ENCODE data around the gene MED15. TPM values are rescaled to one million over a fixed set of nuclear protein-coding genes. Genes with fewer than 3 reads are reported as not detected.
A peak's percentile ranks its signal among the peaks of the same experiment; 100 is the strongest.

MED15 gene
- total RNA-seq, 3 donors from 2014 or later (not counting 1 experiment from before 2014, with no cell fraction given): 269 to 291 (median 270) TPM

DNA sequence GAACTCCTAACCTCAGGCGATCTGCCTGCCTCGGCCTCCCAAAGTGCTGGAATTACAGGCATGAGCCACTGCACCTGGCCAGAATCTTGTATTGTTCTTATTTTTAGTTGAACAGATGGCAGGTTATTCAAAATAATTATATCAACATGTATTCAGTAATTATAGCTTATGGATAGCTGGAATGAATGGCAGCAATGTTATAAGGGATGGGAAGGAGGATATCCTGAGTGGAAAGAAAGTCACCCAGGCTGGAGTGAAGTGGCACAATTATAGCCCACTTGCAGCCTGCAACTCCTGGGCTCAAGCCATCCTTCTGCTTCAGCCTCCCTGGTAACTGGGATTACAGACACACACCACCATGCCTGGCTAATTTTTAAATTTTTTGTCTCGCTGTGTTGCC, 88.1 kb downstream of the MED15 start:
- intact Hi-C loops (cut with micrococcal nuclease): no loop called here
- Mint-ChIP-seq H3K9me3 (no peaks in the 10 kb centered on the region), H3K27me3 (ENCODE audit: low read depth in 2 of 2) (no peaks in the 10 kb centered on the region), H3K4me1 (peaks cover 6 to 10% of the 10 kb centered on the region in 2 donors), H3K27ac (no peak overlapping the region), H3K36me3 (no peaks in the 10 kb centered on the region), H3K4me3 (no peak overlapping the region)
- TF ChIP-seq CTCF (IDR thresholded peaks at IDR 0.05): no peak
- H3K27ac ChIP-seq (ENCODE audit: low read length): no peak overlapping the region
- no peaks in the 10 kb centered on the region for H3K36me3 ChIP-seq (ENCODE audit: control insufficient read depth, insufficient read depth, low read length)
- H3K27me3 ChIP-seq (ENCODE audit: control insufficient read depth, insufficient read depth, low read length): no peaks in the 10 kb centered on the region
- peaks cover 1% of the 10 kb centered on the region for H3K4me1 ChIP-seq (ENCODE audit: control insufficient read depth, insufficient read depth, low read length)
- H3K4me3 ChIP-seq (ENCODE audit: low read length): no peak overlapping the region
- WGBS (ENCODE audit: insufficient coverage): 92% methylated on average over 3 of the region's 3 CpGs
- H3K9me3 ChIP-seq (ENCODE audit: control insufficient read depth, insufficient read depth, low read length): no peaks in the 10 kb centered on the region
- ATAC-seq (no peak), DNase-seq (no peak)

- no peaks in the 10 kb centered on the region for H3K27me3 Mint-ChIP-seq (ENCODE audit: low read depth in 2 of 2)
- H3K27ac ChIP-seq (ENCODE audit: low read length): no peak overlapping the region
- 74% methylated on average over 2 of the region's 5 CpGs for WGBS (ENCODE audit: insufficient coverage)
- intact Hi-C loops (cut with micrococcal nuclease): no loop called here
- H3K27me3 ChIP-seq (ENCODE audit: control insufficient read depth, insufficient read depth, low read length): no peaks in the 10 kb centered on the region
- H3K36me3 ChIP-seq (ENCODE audit: control insufficient read depth, insufficient read depth, low read length): no peaks in the 10 kb centered on the region
- H3K4me3 Mint-ChIP-seq: no peak overlapping the region
- H3K27ac Mint-ChIP-seq: no peak overlapping the region
- TF ChIP-seq CTCF (IDR thresholded peaks at IDR 0.05): no peak
- no peak overlapping the region for H3K4me3 ChIP-seq (ENCODE audit: low read length)
- H3K4me1 ChIP-seq (ENCODE audit: control insufficient read depth, insufficient read depth, low read length): peaks cover 6% of the 10 kb centered on the region
- DNase-seq: no peak
- peaks cover 8 to 17% of the 10 kb centered on the region in 2 donors for H3K4me1 Mint-ChIP-seq
- no peaks in the 10 kb centered on the region for H3K9me3 Mint-ChIP-seq
- no peaks in the 10 kb centered on the region for H3K9me3 ChIP-seq (ENCODE audit: control insufficient read depth, insufficient read depth, low read length)
- ATAC-seq: no peak
- no peaks in the 10 kb centered on the region for H3K36me3 Mint-ChIP-seq
Observed at GRCh38 chr22:20599117-20599516, 91.7 kb downstream of the MED15 start.

- Mint-ChIP-seq H3K4me3 (no peak overlapping the region), H3K27me3 (ENCODE audit: low read depth in 2 of 2) (no peaks in the 10 kb centered on the region), H3K36me3 (no peaks in the 10 kb centered on the region), H3K27ac (peak overlapping the region in 1 of 2 donors; percentile 67), H3K9me3 (no peaks in the 10 kb centered on the region), H3K4me1 (peaks cover 7 to 17% of the 10 kb centered on the region in 2 donors)
- no peak for DNase-seq
- Histone ChIP-seq H3K27ac (ENCODE audit: low read length) (no peak overlapping the region), H3K36me3 (ENCODE audit: control insufficient read depth, insufficient read depth, low read length) (no peaks in the 10 kb centered on the region), H3K4me3 (ENCODE audit: low read length) (no peak overlapping the region), H3K9me3 (ENCODE audit: control insufficient read depth, insufficient read depth, low read length) (no peaks in the 10 kb centered on the region), H3K27me3 (ENCODE audit: control insufficient read depth, insufficient read depth, low read length) (no peaks in the 10 kb centered on the region), H3K4me1 (ENCODE audit: control insufficient read depth, insufficient read depth, low read length) (peaks cover 6% of the 10 kb centered on the region)
- no peak for TF ChIP-seq CTCF (IDR thresholded peaks at IDR 0.05)
- WGBS (ENCODE audit: insufficient coverage): 96% methylated on average over 8 of the region's 8 CpGs
- intact Hi-C loops (cut with micrococcal nuclease): no loop called here
- ATAC-seq: no peak
Observed at GRCh38 chr22:20600137-20600673, 92.8 kb downstream of the MED15 start.

DNA sequence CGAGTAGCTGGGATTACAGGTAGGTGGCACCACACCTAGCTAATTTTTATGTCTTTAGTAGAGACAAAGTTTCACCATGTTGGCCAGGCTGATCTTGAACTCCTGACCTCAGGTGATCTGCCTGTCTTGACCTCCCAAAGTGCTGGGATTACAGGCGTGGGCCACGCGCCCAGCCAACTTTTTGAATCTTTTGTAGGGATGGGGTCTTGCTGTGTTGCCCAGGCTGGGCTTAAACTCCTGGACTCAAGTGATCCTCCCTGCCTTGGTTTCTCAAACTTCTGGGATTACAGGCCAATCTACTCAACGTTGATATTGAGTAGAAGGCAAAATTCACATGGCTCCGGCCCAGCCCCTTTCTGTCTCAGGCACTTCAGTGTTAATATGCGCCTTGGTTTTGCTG, 93.9 kb downstream of the MED15 start:
- H3K27me3 ChIP-seq (ENCODE audit: control insufficient read depth, insufficient read depth, low read length): no peaks in the 10 kb centered on the region
- peaks cover 8 to 26% of the 10 kb centered on the region in 2 donors for H3K4me1 Mint-ChIP-seq
- no peaks in the 10 kb centered on the region for H3K36me3 ChIP-seq (ENCODE audit: control insufficient read depth, insufficient read depth, low read length)
- no peaks in the 10 kb centered on the region for H3K27me3 Mint-ChIP-seq (ENCODE audit: low read depth in 2 of 2)
- H3K4me3 Mint-ChIP-seq: no peak overlapping the region
- no peaks in the 10 kb centered on the region for H3K9me3 ChIP-seq (ENCODE audit: control insufficient read depth, insufficient read depth, low read length)
- H3K36me3 Mint-ChIP-seq: no peaks in the 10 kb centered on the region
- intact Hi-C loops (cut with micrococcal nuclease): no loop called here
- TF ChIP-seq CTCF (IDR thresholded peaks at IDR 0.05): no peak
- H3K4me3 ChIP-seq (ENCODE audit: low read length): no peak overlapping the region
- no peak for ATAC-seq
- H3K27ac ChIP-seq (ENCODE audit: low read length): no peak overlapping the region
- no peaks in the 10 kb centered on the region for H3K9me3 Mint-ChIP-seq
- peaks cover 11% of the 10 kb centered on the region for H3K4me1 ChIP-seq (ENCODE audit: control insufficient read depth, insufficient read depth, low read length)
- no peak for DNase-seq
- H3K27ac Mint-ChIP-seq: no peak overlapping the region
- WGBS (ENCODE audit: insufficient coverage): 94% methylated on average over 7 of the region's 7 CpGs
